Kidney (tissue), 14 donors: Measurements from ENCODE around the gene PFDN4. TPM values are rescaled to one million over a fixed set of nuclear protein-coding genes. Genes with fewer than 3 reads are reported as not detected.

ENCODE experiments used
- DNase-seq, 5 donors: peaks; one replicate each; pipeline ENCODE4 v3.0.0-alpha.2; 2013 to 2020
- FAIRE-seq: peaks from 2 replicates; lab custom pipeline; 2012; peaks lifted over from hg19 to GRCh38; lab: Jason Lieb, UNC
- H3K27ac ChIP-seq, 2 donors: one replicate each; pipeline ENCODE4 v1.7.0; 2013; ENCODE audit warnings: low read depth in 2 of 2, low read length in 2 of 2, inconsistent platforms in 1 of 2
- H3K27me3 ChIP-seq: one replicate; pipeline ENCODE4 v1.7.1; 2013; ENCODE audit warnings: low read length, inconsistent platforms; ENCODE audit not compliant: control insufficient read depth, insufficient read depth
- H3K36me3 ChIP-seq, 3 donors: one replicate each; pipeline versions ENCODE4 v1.7.0 to v1.7.1; 2013; ENCODE audit warnings: low read length in 3 of 3, control low read depth in 1 of 3, inconsistent platforms in 1 of 3; ENCODE audit not compliant: insufficient read depth in 3 of 3, control insufficient read depth in 2 of 3
- H3K4me1 ChIP-seq, 3 donors: one replicate each; pipeline versions ENCODE4 v1.7.0 to v1.7.1; 2013; ENCODE audit warnings: low read length in 3 of 3, inconsistent platforms in 1 of 3, low read depth in 1 of 3; ENCODE audit not compliant: control insufficient read depth in 2 of 3, insufficient read depth in 2 of 3
- H3K4me3 ChIP-seq, 3 donors: one replicate each; pipeline versions ENCODE4 v1.7.0 to v1.8.1; 2013; ENCODE audit warnings: low read length in 3 of 3, control low read depth in 1 of 3, inconsistent platforms in 1 of 3
- H3K9ac ChIP-seq, 3 donors: one replicate each; pipeline versions ENCODE4 v1.7.0 to v1.7.1; 2013; ENCODE audit warnings: low read length in 3 of 3, control low read depth in 1 of 3, inconsistent platforms in 1 of 3
- H3K9me3 ChIP-seq, 3 donors: one replicate each; pipeline versions ENCODE4 v1.7.0 to v1.7.1; 2013; ENCODE audit warnings: low read length in 3 of 3, control low read depth in 1 of 3, inconsistent platforms in 1 of 3; ENCODE audit not compliant: control insufficient read depth in 2 of 3, insufficient read depth in 1 of 3
- CTCF ChIP-seq: IDR thresholded peaks from 3 replicates; pipeline ENCODE4 v1.5.1; 2012; ENCODE audit warnings: mild to moderate bottlenecking, moderate library complexity, borderline replicate concordance; ENCODE audit not compliant: insufficient read depth; ENCODE audit errors: extremely low read depth
- intact Hi-C: fragments of 100-400 bp; cut with DNase I; formaldehyde crosslinking; loops from one replicate; pipeline ENCODE4 v1.11.1; 2022
- polyA plus RNA-seq: library from polyadenylated mRNA; stranded (reverse); fragments of 350-450 nt; fragmentation: Illumina TruSeq; extraction: RNeasy Lipid Tissue Mini Kit (QIAGEN cat#74804); gene quantifications from one replicate; pipeline ENCODE4 v1.2.3, GENCODE V29; 2014; ENCODE audit warnings: low read depth, low replicate concordance; ENCODE audit not compliant: insufficient read depth
- total RNA-seq: library from RNA; stranded (reverse); fragmentation: NEBNext Ultra II Directional; extraction: Animal tissue kit (Norgen Biotek cat#: 25700); gene quantifications from one replicate; pipeline ENCODE4 v1.2.1, GENCODE V29; 2021
- donor health status: control.
- donor health status: control.
- donor health status: control.
- donor health status: control.
- donor health status: control.
- donor health status: DM: yes; HTN: yes; CAD: no.
- donor health status: Normal renal cell carcinoma (clear cell type).

The PFDN4 gene
- total and polyA plus RNA-seq, 2 donors from 2014 or later, result 19.7 to 49.5 TPM

GRCh38 chr20:54220722-54221121, 12.8 kb downstream of the PFDN4 start:
- intact Hi-C loops, result loop anchor here (10.0 kb wide), 1 partner anchor 424 kb away; no protein-coding TSS in a partner anchor
- FAIRE-seq (no peak), DNase-seq (no peak)
- no peak overlapping the region for H3K4me3 ChIP-seq
- H3K27ac ChIP-seq, result no peak overlapping the region
- H3K9me3 ChIP-seq, result no peaks in the 10 kb centered on the region
- H3K4me1 ChIP-seq, result peaks cover 0 to 4% (median 0%) of the 10 kb centered on the region in 3 donors
- no peak overlapping the region for H3K9ac ChIP-seq
- TF ChIP-seq CTCF, result no peak
- H3K36me3 ChIP-seq, result peaks cover 0 to 3% (median 0%) of the 10 kb centered on the region in 3 donors
- no peaks in the 10 kb centered on the region for H3K27me3 ChIP-seq

- H3K4me3 ChIP-seq, result no peak overlapping the region
- H3K4me1 ChIP-seq, result peaks cover 0 to 4% (median 0%) of the 10 kb centered on the region in 3 donors
- H3K9me3 ChIP-seq, result no peaks in the 10 kb centered on the region
- no peaks in the 10 kb centered on the region for H3K27me3 ChIP-seq
- no peak overlapping the region for H3K9ac ChIP-seq
- DNase-seq, result no peak
- intact Hi-C loops, result loop anchor here (10.0 kb wide), 1 partner anchor 423 kb away; no protein-coding TSS in a partner anchor
- H3K27ac ChIP-seq, result no peak overlapping the region
- FAIRE-seq, result no peak
- no peaks in the 10 kb centered on the region for H3K36me3 ChIP-seq
- no peak for TF ChIP-seq CTCF
Measured at GRCh38 chr20:54221353-54221752, 13.5 kb downstream of the PFDN4 start.

- FAIRE-seq (no peak), DNase-seq (no peak)
- no peak for TF ChIP-seq CTCF
- Histone ChIP-seq H3K4me1 (peaks cover 0 to 4% (median 0%) of the 10 kb centered on the region in 3 donors), H3K27ac (no peak overlapping the region), H3K9me3 (no peaks in the 10 kb centered on the region), H3K9ac (no peak overlapping the region), H3K36me3 (no peaks in the 10 kb centered on the region), H3K27me3 (no peaks in the 10 kb centered on the region), H3K4me3 (no peak overlapping the region)
- intact Hi-C loops, result loop anchor here (10.0 kb wide), 1 partner anchor 423 kb away; no protein-coding TSS in a partner anchor
Measured at GRCh38 chr20:54221996-54222890, 14.4 kb downstream of the PFDN4 start.
